Forelimb muscle (tissue), 1 donor: ENCODE data around the gene NES. TPM values are rescaled to one million over a fixed set of nuclear protein-coding genes. Genes with fewer than 3 reads are reported as not detected.

Experiments used
- DNase-seq: peaks from one replicate; pipeline ENCODE4 v3.0.0-alpha.2; 2013; ENCODE audit warnings: low read depth
- polyA plus RNA-seq: library from polyadenylated mRNA; unstranded; fragments of 120-200 nt; gene quantifications from one replicate; pipeline ENCODE4 v1.2.1, GENCODE V29; 2013; ENCODE audit not compliant: insufficient read length

Gene NES
- polyA plus RNA-seq, 1 donor, result 945 TPM

- no peak for DNase-seq
These were observed 5.1 kb upstream of the NES start for GRCh38 chr1:156682166-156682890.

- no peak for DNase-seq
These were observed 4.2 kb upstream of the NES start for GRCh38 chr1:156681196-156681960.

- DNase-seq, result no peak
These were observed 2.8 kb upstream of the NES start for GRCh38 chr1:156680056-156680455.

- DNase-seq, result no peak
These were observed 699 bp upstream of the NES start for GRCh38 chr1:156677616-156678596.

- no peak for DNase-seq
These were observed 940 bp downstream of the NES start for GRCh38 chr1:156676114-156676819.

- no peak for DNase-seq
These were observed 1.7 kb downstream of the NES start for GRCh38 chr1:156675210-156676113.

- no peak for DNase-seq
These were observed 3.7 kb downstream of the NES start for GRCh38 chr1:156673387-156674121.

- DNase-seq, result no peak
These were observed 5.4 kb downstream of the NES start for GRCh38 chr1:156671804-156672203.

GRCh38 chr1:156670791-156671190, 6.4 kb downstream of the NES start:
- no peak for DNase-seq

GRCh38 chr1:156670359-156670758, 6.8 kb downstream of the NES start:
- DNase-seq, result no peak

GRCh38 chr1:156669794-156670193, 7.4 kb downstream of the NES start:
- DNase-seq, result no peak

- DNase-seq, result no peak
These were observed 8.2 kb downstream of the NES start for GRCh38 chr1:156668801-156669637.

- DNase-seq, result no peak
These were observed 9.1 kb downstream of the NES start for GRCh38 chr1:156667968-156668709.

GRCh38 chr1:156667610-156667967, 9.6 kb downstream of the NES start:
- peak; percentile 87 for DNase-seq

GRCh38 chr1:156666862-156667609, 10.2 kb downstream of the NES start:
- DNase-seq, result no peak

GRCh38 chr1:156665539-156665938, 11.7 kb downstream of the NES start:
- no peak for DNase-seq

GRCh38 chr1:156664767-156665411, 12.3 kb downstream of the NES start:
- DNase-seq, result no peak
